Activated CD8-positive, alpha-beta memory T cell treated with anti-CD3 and anti-CD28 coated beads, Interleukin-2, amount 50 U/mL, for 1 hour (primary cell): ENCODE results near the gene ZNF8.
"Not testable (repeated sequence)": the region's sequence is repeated elsewhere in the genome, so short reads cannot be mapped to it uniquely, and the experiment has no call there.

Source experiments
- DNase-seq: peaks from one replicate; pipeline ENCODE4 v3.0.0-alpha.2; 2020; ENCODE audit errors: extremely low read depth

Gene ZNF8

DNA sequence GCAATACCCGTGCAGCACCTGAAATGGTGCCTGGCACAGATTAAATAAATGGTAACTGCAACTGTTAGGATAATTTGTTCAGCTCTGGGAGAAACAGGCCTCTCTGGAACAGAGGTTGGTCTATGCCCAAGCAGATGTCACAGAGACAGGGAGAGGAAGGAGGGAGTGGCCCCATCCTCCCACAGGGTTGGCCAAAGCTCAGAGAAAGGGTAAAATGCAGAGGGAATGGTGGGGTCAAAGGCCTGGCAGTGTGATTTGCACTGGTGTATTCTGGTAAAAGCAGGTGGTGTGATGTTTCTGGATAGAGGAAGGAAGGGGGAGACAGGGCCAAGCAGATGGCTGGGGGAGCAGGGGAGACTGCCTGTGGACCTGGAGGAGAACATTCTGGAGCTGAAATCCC is 57.5 kb downstream of the ZNF8 start:
- DNase-seq: no peak

DNA sequence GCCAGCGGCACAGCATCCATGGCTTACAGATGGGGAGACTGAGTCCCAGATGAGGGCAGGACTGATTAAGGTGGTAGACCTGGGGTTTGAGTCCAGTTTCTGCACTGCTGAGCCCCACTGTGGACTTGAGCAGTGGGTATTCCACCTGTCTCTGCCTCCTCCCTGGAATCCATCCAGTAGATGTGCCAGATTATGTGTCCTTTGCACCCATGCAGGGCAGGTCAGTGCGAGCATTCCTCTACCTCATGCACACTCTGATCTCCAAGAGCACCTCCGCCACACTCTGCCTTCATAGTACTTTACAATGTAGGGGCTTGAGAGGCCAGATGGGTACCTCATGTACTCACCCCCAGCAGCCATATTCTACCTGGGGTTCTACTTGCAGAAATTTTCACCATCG is 58.1 kb downstream of the ZNF8 start:
- DNase-seq: no peak

DNA sequence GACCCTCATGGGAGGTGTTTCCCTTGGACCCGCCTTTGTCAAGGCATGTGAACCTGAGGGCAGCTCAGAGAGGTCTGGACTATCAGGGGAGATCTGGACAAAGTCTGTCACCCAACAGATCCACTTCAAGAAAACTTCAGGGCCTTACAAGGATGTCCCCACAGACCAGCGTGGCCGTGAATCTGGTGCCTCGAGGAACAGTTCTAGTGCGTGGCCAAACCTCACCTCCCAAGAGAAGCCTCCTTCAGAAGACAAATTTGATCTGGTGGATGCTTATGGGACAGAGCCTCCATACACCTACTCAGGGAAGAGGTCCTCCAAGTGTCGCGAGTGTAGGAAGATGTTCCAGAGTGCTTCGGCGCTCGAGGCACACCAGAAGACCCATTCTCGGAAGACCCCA is 59.6 kb downstream of the ZNF8 start:
- DNase-seq: no peak

DNA sequence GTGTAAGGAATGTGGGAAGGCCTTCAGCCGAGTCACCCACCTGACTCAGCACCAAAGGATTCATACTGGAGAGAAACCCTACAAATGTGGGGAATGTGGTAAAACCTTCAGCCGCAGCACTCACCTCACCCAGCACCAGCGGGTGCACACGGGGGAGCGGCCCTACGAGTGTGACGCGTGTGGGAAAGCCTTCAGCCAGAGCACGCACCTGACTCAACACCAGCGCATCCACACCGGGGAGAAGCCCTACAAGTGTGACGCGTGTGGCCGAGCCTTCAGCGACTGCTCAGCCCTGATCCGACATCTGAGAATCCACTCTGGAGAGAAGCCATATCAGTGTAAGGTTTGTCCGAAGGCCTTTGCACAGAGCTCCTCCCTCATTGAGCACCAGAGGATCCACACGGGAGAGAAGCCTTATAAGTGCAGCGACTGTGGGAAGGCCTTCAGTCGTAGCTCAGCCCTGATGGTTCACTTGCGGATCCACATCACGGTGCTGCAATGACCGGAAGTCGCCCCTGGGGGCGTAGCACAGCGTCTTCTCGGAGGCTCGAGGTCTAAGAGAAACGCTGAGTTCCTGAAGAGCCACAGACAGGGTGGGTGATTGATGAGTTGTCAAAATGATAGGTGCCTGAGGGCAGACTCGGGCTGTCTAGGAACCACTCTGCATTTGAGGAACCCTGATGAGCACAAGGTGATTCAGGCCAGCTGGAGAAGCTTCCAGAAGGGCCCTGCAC is 60.2 kb downstream of the ZNF8 start:
- no peak for DNase-seq

- DNase-seq: no peak
Observed at GRCh38 chr19:58345558-58345957, 66.8 kb downstream of the ZNF8 start.

DNA sequence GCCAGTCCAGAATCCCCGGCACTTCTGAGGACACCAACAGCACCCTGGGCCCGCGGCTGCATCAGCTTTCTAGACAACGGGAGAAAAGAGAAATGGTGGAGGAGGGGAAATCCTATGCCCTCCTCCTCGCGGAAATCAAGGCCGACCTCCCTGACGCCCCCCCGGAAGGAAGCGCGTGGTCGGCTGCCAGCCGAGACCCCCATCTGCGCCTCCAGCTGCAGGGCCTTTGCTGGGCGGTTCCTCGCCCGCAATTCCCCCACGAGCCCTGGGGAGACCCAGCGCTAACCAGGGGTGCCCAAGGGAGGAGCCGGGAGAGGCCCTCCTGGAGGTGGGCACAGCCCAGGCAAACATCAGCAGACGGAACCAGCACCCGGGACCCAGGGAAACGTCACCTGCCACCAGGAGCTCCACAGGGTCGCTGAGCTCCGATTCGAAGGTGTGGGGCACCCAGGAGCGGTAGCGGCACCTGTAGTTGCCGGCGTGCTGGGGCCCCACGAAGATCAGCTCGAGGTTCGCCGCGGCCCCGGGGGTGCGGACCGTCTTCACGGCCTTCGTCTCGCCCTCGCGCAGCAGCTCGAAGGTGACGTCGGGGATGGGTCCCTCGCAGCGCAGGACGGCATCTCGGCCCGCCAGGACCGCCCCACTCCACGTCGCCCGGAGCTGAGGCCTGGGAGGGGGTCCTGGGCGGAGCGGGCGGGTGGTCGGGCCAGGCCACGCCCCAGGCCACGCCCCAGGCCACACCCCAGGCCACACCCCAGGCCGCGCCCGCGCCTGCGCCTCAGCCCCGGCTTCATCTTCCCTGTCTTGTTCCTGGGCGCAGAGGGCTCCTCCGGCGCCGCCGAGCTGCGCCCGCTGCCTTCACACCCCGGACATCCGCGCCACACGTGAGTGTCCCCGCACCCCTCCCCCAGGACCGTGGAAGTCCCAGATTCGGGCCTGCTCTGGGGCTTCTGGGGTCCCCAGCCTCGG is 68.5 kb downstream of the ZNF8 start:
- DNase-seq: peak; percentile 43

DNA sequence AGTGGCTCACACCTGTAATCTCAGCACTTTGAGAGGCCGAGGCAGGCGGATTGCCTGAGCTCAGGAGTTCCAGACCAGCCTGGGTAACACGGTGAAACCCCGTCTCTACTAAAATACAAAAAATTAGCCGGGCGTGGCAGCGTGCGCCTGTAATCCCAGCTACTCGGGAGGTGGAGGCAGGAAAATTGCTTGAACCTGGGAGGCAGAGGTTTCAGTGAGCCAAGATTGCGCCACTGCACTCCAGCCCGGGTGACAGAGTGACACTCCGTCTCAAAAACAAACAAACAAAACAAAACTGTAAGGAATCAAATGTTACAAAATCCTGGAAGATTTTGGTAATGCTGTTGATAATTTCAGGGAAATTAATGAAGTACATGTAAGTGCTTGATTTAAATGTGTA is 69.3 kb downstream of the ZNF8 start:
- not testable (repeated sequence) for DNase-seq

DNA sequence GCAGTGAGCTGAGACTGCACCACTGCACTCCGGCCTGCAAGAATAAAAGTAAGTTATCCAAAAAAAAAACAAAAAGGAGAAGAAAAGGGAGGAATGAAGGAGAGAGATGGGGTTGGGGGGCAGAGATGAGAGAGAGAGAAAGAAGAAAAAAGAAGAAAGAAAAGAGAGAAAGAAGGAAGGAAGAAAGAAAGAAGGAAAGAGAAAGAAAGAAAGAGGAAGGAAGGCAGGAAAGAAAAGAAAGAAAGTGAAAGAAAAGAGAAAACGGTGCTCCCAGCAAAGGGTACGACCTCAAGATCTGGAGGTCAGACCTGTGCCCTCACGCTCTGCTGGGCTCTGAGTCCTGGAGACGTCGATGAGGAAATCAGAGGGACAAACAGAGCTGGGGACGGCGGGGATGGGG is 70.8 kb downstream of the ZNF8 start:
- DNase-seq: no peak

GRCh38 chr19:58350001-58350861 is 71.5 kb downstream of the ZNF8 start:
- DNase-seq: no peak

- DNase-seq: no peak
Observed at GRCh38 chr19:58350871-58351557, 72.3 kb downstream of the ZNF8 start.

- no peak for DNase-seq
Observed at GRCh38 chr19:58351558-58351878, 72.8 kb downstream of the ZNF8 start.

- DNase-seq: no peak
Observed at GRCh38 chr19:58351990-58352755, 73.4 kb downstream of the ZNF8 start.
